ENCODE measurements around the gene AGXT2. TPM values are rescaled to one million over a fixed set of nuclear protein-coding genes. Genes with fewer than 3 reads are reported as not detected.

AGXT2 gene
- total RNA-seq, 3 donors from 2014 or later (not counting 1 experiment from before 2014, with no cell fraction given) = not detected

GRCh38 chr5:35095366-35095765 is 47.6 kb upstream of the AGXT2 start:
- H3K27me3 Mint-ChIP-seq (ENCODE audit: low read depth in 2 of 2) = peaks cover 0 to 2% of the 10 kb centered on the region in 2 donors
- Histone ChIP-seq H3K4me3 (ENCODE audit: low read length) (no peak overlapping the region), H3K36me3 (ENCODE audit: control insufficient read depth, insufficient read depth, low read length) (no peaks in the 10 kb centered on the region), H3K27me3 (ENCODE audit: control insufficient read depth, insufficient read depth, low read length) (no peaks in the 10 kb centered on the region), H3K4me1 (ENCODE audit: control insufficient read depth, insufficient read depth, low read length) (no peaks in the 10 kb centered on the region), H3K9me3 (ENCODE audit: control insufficient read depth, insufficient read depth, low read length) (no peaks in the 10 kb centered on the region), H3K27ac (ENCODE audit: low read length) (no peak overlapping the region)
- no peak overlapping the region for H3K4me3 Mint-ChIP-seq
- no peaks in the 10 kb centered on the region for H3K36me3 Mint-ChIP-seq
- H3K27ac Mint-ChIP-seq = no peak overlapping the region
- WGBS (ENCODE audit: insufficient coverage) = 71% methylated on average over 3 of the region's 3 CpGs
- ATAC-seq = no peak
- H3K4me1 Mint-ChIP-seq = no peaks in the 10 kb centered on the region
- DNase-seq = no peak
- intact Hi-C loops (cut with micrococcal nuclease) = no loop called here
- TF ChIP-seq CTCF (IDR thresholded peaks at IDR 0.05) = no peak
- H3K9me3 Mint-ChIP-seq = no peaks in the 10 kb centered on the region

- TF ChIP-seq CTCF (IDR thresholded peaks at IDR 0.05) = no peak
- no peak overlapping the region for H3K27ac ChIP-seq (ENCODE audit: low read length)
- peaks cover 0 to 2% of the 10 kb centered on the region in 2 donors for H3K27me3 Mint-ChIP-seq (ENCODE audit: low read depth in 2 of 2)
- WGBS (ENCODE audit: insufficient coverage) = 84% methylated on average over 3 of the region's 3 CpGs
- no peak overlapping the region for H3K4me3 Mint-ChIP-seq
- ATAC-seq (no peak), DNase-seq (no peak)
- no peaks in the 10 kb centered on the region for H3K4me1 Mint-ChIP-seq
- H3K4me1 ChIP-seq (ENCODE audit: control insufficient read depth, insufficient read depth, low read length) = no peaks in the 10 kb centered on the region
- H3K27me3 ChIP-seq (ENCODE audit: control insufficient read depth, insufficient read depth, low read length) = no peaks in the 10 kb centered on the region
- H3K36me3 ChIP-seq (ENCODE audit: control insufficient read depth, insufficient read depth, low read length) = no peaks in the 10 kb centered on the region
- H3K9me3 ChIP-seq (ENCODE audit: control insufficient read depth, insufficient read depth, low read length) = no peaks in the 10 kb centered on the region
- no peak overlapping the region for H3K4me3 ChIP-seq (ENCODE audit: low read length)
- H3K36me3 Mint-ChIP-seq = no peaks in the 10 kb centered on the region
- intact Hi-C loops (cut with micrococcal nuclease) = no loop called here
- no peaks in the 10 kb centered on the region for H3K9me3 Mint-ChIP-seq
- no peak overlapping the region for H3K27ac Mint-ChIP-seq
Measured at GRCh38 chr5:35094948-35095347, 47.2 kb upstream of the AGXT2 start.

GRCh38 chr5:35092703-35093102 is 45.0 kb upstream of the AGXT2 start:
- H3K9me3 ChIP-seq (ENCODE audit: control insufficient read depth, insufficient read depth, low read length) = no peaks in the 10 kb centered on the region
- H3K4me1 Mint-ChIP-seq = no peaks in the 10 kb centered on the region
- H3K27ac ChIP-seq (ENCODE audit: low read length) = no peak overlapping the region
- ATAC-seq (no peak), DNase-seq (no peak)
- no peak overlapping the region for H3K27ac Mint-ChIP-seq
- no peaks in the 10 kb centered on the region for H3K9me3 Mint-ChIP-seq
- no peaks in the 10 kb centered on the region for H3K36me3 ChIP-seq (ENCODE audit: control insufficient read depth, insufficient read depth, low read length)
- no peak for TF ChIP-seq CTCF (IDR thresholded peaks at IDR 0.05)
- no peaks in the 10 kb centered on the region for H3K4me1 ChIP-seq (ENCODE audit: control insufficient read depth, insufficient read depth, low read length)
- H3K4me3 Mint-ChIP-seq = no peak overlapping the region
- no peaks in the 10 kb centered on the region for H3K36me3 Mint-ChIP-seq
- H3K27me3 ChIP-seq (ENCODE audit: control insufficient read depth, insufficient read depth, low read length) = no peaks in the 10 kb centered on the region
- intact Hi-C loops (cut with micrococcal nuclease) = no loop called here
- H3K4me3 ChIP-seq (ENCODE audit: low read length) = no peak overlapping the region
- H3K27me3 Mint-ChIP-seq (ENCODE audit: low read depth in 2 of 2) = no peaks in the 10 kb centered on the region
- WGBS (ENCODE audit: insufficient coverage) = 25% methylated on average over 2 of the region's 2 CpGs

- no peaks in the 10 kb centered on the region for H3K9me3 ChIP-seq (ENCODE audit: control insufficient read depth, insufficient read depth, low read length)
- H3K27ac ChIP-seq (ENCODE audit: low read length) = no peak overlapping the region
- no peaks in the 10 kb centered on the region for H3K36me3 ChIP-seq (ENCODE audit: control insufficient read depth, insufficient read depth, low read length)
- intact Hi-C loops (cut with micrococcal nuclease) = no loop called here
- no peak overlapping the region for H3K4me3 ChIP-seq (ENCODE audit: low read length)
- no peak for ATAC-seq
- 88% methylated on average over 4 of the region's 5 CpGs for WGBS (ENCODE audit: insufficient coverage)
- no peak for TF ChIP-seq CTCF (IDR thresholded peaks at IDR 0.05)
- H3K4me1 Mint-ChIP-seq = no peaks in the 10 kb centered on the region
- no peak for DNase-seq
- no peaks in the 10 kb centered on the region for H3K4me1 ChIP-seq (ENCODE audit: control insufficient read depth, insufficient read depth, low read length)
- H3K27me3 ChIP-seq (ENCODE audit: control insufficient read depth, insufficient read depth, low read length) = no peaks in the 10 kb centered on the region
- H3K4me3 Mint-ChIP-seq = no peak overlapping the region
- H3K9me3 Mint-ChIP-seq = no peaks in the 10 kb centered on the region
- no peak overlapping the region for H3K27ac Mint-ChIP-seq
- peaks cover 0 to 2% of the 10 kb centered on the region in 2 donors for H3K27me3 Mint-ChIP-seq (ENCODE audit: low read depth in 2 of 2)
- no peaks in the 10 kb centered on the region for H3K36me3 Mint-ChIP-seq
Measured at GRCh38 chr5:35091704-35092103, 44.0 kb upstream of the AGXT2 start.
